ENCODE measurements around the gene COL23A1. TPM values are rescaled to one million over a fixed set of nuclear protein-coding genes. Genes with fewer than 3 reads are reported as not detected.

The COL23A1 gene
- total RNA-seq, 1 experiment from 2014 or later, result 15.0 TPM

GRCh38 chr5:178338126-178338749, 252.0 kb downstream of the COL23A1 start:
- Mint-ChIP-seq H3K27ac (no peak overlapping the region), H3K27me3 (ENCODE audit: low read depth) (no peaks in the 10 kb centered on the region), H3K4me3 (no peak overlapping the region), H3K4me1 (peaks cover 20% of the 10 kb centered on the region), H3K36me3 (no peaks in the 10 kb centered on the region), H3K9me3 (no peaks in the 10 kb centered on the region)
- DNase-seq (ENCODE audit: low spot score) (no peak), ATAC-seq (no peak)
- POLR2A ChIA-PET, result interaction anchor here (0.6 kb wide), 1 partner anchor 154 kb away, joined by 3 read pairs; no protein-coding TSS in a partner anchor
- CTCF ChIA-PET, result interaction anchor here (0.8 to 1.5 kb wide), 2 partner anchors 18 to 252 kb away, joined by 3 read pairs; partner anchors contain the start of gene COL23A1
- TF ChIP-seq ZNF219 (CRISPR knock-in tag; IDR thresholded peaks at IDR 0.05; ENCODE audit: borderline replicate concordance) (no peak), SOX15 (CRISPR knock-in tag; IDR thresholded peaks at IDR 0.05) (no peak), KAT7 (CRISPR knock-in tag; IDR thresholded peaks at IDR 0.05; ENCODE audit: borderline replicate concordance) (no peak), JUN (CRISPR knock-in tag; IDR thresholded peaks at IDR 0.05) (no peak), FOXK1 (CRISPR knock-in tag; IDR thresholded peaks at IDR 0.05) (no peak), ERG (CRISPR knock-in tag; IDR thresholded peaks at IDR 0.05) (no peak), ZNF317 (CRISPR knock-in tag; IDR thresholded peaks at IDR 0.05; ENCODE audit: borderline replicate concordance, low read depth) (no peak), TCF7 (CRISPR knock-in tag; IDR thresholded peaks at IDR 0.05; ENCODE audit: low read depth) (no peak)

GRCh38 chr5:178337334-178337741, 252.9 kb downstream of the COL23A1 start:
- POLR2A ChIA-PET, result no interaction called here

More at GRCh38 chr5:178337334-178337741, 252.9 kb downstream of the COL23A1 start:
- Mint-ChIP-seq H3K4me1 (peaks cover 20% of the 10 kb centered on the region), H3K4me3 (no peak overlapping the region), H3K27ac (no peak overlapping the region), H3K9me3 (no peaks in the 10 kb centered on the region), H3K27me3 (ENCODE audit: low read depth) (no peaks in the 10 kb centered on the region), H3K36me3 (no peaks in the 10 kb centered on the region)
- CTCF ChIA-PET, result no interaction called here
- no peak for TF ChIP-seq ZNF423 (CRISPR knock-in tag; IDR thresholded peaks at IDR 0.05)
- no peak for TF ChIP-seq ZNF425 (CRISPR knock-in tag; conservative IDR thresholded peaks at IDR 0.05)
- TF ChIP-seq, protein P1, sequence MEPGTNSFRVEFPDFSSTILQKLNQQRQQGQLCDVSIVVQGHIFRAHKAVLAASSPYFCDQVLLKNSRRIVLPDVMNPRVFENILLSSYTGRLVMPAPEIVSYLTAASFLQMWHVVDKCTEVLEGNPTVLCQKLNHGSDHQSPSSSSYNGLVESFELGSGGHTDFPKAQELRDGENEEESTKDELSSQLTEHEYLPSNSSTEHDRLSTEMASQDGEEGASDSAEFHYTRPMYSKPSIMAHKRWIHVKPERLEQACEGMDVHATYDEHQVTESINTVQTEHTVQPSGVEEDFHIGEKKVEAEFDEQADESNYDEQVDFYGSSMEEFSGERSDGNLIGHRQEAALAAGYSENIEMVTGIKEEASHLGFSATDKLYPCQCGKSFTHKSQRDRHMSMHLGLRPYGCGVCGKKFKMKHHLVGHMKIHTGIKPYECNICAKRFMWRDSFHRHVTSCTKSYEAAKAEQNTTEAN (CRISPR knock-in tag; IDR thresholded peaks at IDR 0.05), result no peak
- no peak for TF ChIP-seq FOXJ3 (CRISPR knock-in tag; IDR thresholded peaks at IDR 0.05; ENCODE audit: borderline replicate concordance)
- TF ChIP-seq, protein P2, sequence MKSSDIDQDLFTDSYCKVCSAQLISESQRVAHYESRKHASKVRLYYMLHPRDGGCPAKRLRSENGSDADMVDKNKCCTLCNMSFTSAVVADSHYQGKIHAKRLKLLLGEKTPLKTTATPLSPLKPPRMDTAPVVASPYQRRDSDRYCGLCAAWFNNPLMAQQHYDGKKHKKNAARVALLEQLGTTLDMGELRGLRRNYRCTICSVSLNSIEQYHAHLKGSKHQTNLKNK (CRISPR knock-in tag; IDR thresholded peaks at IDR 0.05), result no peak
- TF ChIP-seq FOXK1 (CRISPR knock-in tag; IDR thresholded peaks at IDR 0.05), result no peak
- no peak for TF ChIP-seq JUN (CRISPR knock-in tag; IDR thresholded peaks at IDR 0.05)
- TF ChIP-seq ELF4 (CRISPR knock-in tag; IDR thresholded peaks at IDR 0.05; ENCODE audit: low read depth), result no peak
- TF ChIP-seq ZNF317 (CRISPR knock-in tag; IDR thresholded peaks at IDR 0.05; ENCODE audit: borderline replicate concordance, low read depth), result no peak
- no peak for TF ChIP-seq GABPB1 (CRISPR knock-in tag; IDR thresholded peaks at IDR 0.05)
- TF ChIP-seq ZNF121 (CRISPR knock-in tag; IDR thresholded peaks at IDR 0.05), result no peak
- no peak for TF ChIP-seq IRF2 (CRISPR knock-in tag; IDR thresholded peaks at IDR 0.05; ENCODE audit: borderline replicate concordance, low read depth)
- no peak for TF ChIP-seq GTF2I (CRISPR knock-in tag; conservative IDR thresholded peaks at IDR 0.05)
- no peak for TF ChIP-seq PRRX2 (CRISPR knock-in tag; IDR thresholded peaks at IDR 0.05)
- no peak for TF ChIP-seq TP53 (CRISPR knock-in tag; IDR thresholded peaks at IDR 0.05)
- TF ChIP-seq AFF4 (CRISPR knock-in tag; IDR thresholded peaks at IDR 0.05; ENCODE audit: borderline replicate concordance), result no peak
- TF ChIP-seq, protein P3, sequence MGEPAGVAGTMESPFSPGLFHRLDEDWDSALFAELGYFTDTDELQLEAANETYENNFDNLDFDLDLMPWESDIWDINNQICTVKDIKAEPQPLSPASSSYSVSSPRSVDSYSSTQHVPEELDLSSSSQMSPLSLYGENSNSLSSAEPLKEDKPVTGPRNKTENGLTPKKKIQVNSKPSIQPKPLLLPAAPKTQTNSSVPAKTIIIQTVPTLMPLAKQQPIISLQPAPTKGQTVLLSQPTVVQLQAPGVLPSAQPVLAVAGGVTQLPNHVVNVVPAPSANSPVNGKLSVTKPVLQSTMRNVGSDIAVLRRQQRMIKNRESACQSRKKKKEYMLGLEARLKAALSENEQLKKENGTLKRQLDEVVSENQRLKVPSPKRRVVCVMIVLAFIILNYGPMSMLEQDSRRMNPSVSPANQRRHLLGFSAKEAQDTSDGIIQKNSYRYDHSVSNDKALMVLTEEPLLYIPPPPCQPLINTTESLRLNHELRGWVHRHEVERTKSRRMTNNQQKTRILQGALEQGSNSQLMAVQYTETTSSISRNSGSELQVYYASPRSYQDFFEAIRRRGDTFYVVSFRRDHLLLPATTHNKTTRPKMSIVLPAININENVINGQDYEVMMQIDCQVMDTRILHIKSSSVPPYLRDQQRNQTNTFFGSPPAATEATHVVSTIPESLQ (CRISPR knock-in tag; IDR thresholded peaks at IDR 0.05), result no peak
- ATAC-seq (no peak), DNase-seq (ENCODE audit: low spot score) (no peak)
